Measurements from ENCODE around the gene KDSR. TPM values are rescaled to one million over a fixed set of nuclear protein-coding genes. Genes with fewer than 3 reads are reported as not detected.

Gene KDSR
- total RNA-seq, 4 donors from 2014 or later: 44.1 to 62.4 (median 54.8) TPM

- H3K36me3 ChIP-seq: peaks cover 3 to 91% (median 10%) of the 10 kb centered on the region in 3 donors
- H3K9me3 ChIP-seq: no peaks in the 10 kb centered on the region
- peaks cover 0 to 8% (median 0%) of the 10 kb centered on the region in 4 donors for H3K4me1 ChIP-seq
- DNase-seq (ENCODE audit: low spot score in 2 of 2): no peak
- TF ChIP-seq POLR2A (IDR thresholded peaks at IDR 0.05) (no peak), CTCF (IDR thresholded peaks at IDR 0.05) (no peak), EP300 (IDR thresholded peaks at IDR 0.05) (no peak)
- no peaks in the 10 kb centered on the region for H3K27me3 ChIP-seq
- 45 to 55% methylated on average over 2 of the region's 2 CpGs for WGBS, 2 donors
- H3K27ac ChIP-seq: no peak overlapping the region
- no peak overlapping the region for H3K4me3 ChIP-seq
Measured at GRCh38 chr18:63344918-63345317, 22.1 kb downstream of the KDSR start.

GRCh38 chr18:63344263-63344662 is 22.7 kb downstream of the KDSR start:
- H3K9me3 ChIP-seq: no peaks in the 10 kb centered on the region
- H3K36me3 ChIP-seq: peaks cover 0 to 87% (median 13%) of the 10 kb centered on the region in 3 donors
- peaks cover 0 to 14% (median 0%) of the 10 kb centered on the region in 4 donors for H3K4me1 ChIP-seq
- no peak for DNase-seq (ENCODE audit: low spot score in 2 of 2)
- WGBS, 2 donors: 87 to 93% methylated on average over 5 of the region's 5 CpGs
- TF ChIP-seq CTCF (IDR thresholded peaks at IDR 0.05): no peak
- TF ChIP-seq POLR2A (IDR thresholded peaks at IDR 0.05): no peak
- TF ChIP-seq EP300 (IDR thresholded peaks at IDR 0.05): no peak
- H3K27me3 ChIP-seq: no peaks in the 10 kb centered on the region
- H3K4me3 ChIP-seq: no peak overlapping the region
- H3K27ac ChIP-seq: no peak overlapping the region

GRCh38 chr18:63342206-63342605 is 24.8 kb downstream of the KDSR start:
- peaks cover 0 to 84% (median 15%) of the 10 kb centered on the region in 3 donors for H3K36me3 ChIP-seq
- TF ChIP-seq CTCF (IDR thresholded peaks at IDR 0.05) (peak in 4 of 5 experiments; percentile 17 to 43 (median 30)), EP300 (IDR thresholded peaks at IDR 0.05) (no peak), POLR2A (IDR thresholded peaks at IDR 0.05) (no peak)
- peak in 1 of 2 donors; percentile 40 for DNase-seq (ENCODE audit: low spot score in 2 of 2)

GRCh38 chr18:63339920-63340484 is 27.0 kb downstream of the KDSR start:
- Histone ChIP-seq H3K9me3 (no peaks in the 10 kb centered on the region), H3K36me3 (peaks cover 0 to 75% (median 15%) of the 10 kb centered on the region in 3 donors), H3K27ac (peak overlapping the region in 1 of 4 donors; percentile 90), H3K4me1 (peaks cover 0 to 36% (median 0%) of the 10 kb centered on the region in 4 donors), H3K4me3 (no peak overlapping the region), H3K27me3 (no peaks in the 10 kb centered on the region)
- TF ChIP-seq CTCF (IDR thresholded peaks at IDR 0.05): peak; percentile 37 to 62 (median 54)
- no peak for TF ChIP-seq EP300 (IDR thresholded peaks at IDR 0.05)
- WGBS, 2 donors: 15 to 32% methylated on average over 4 of the region's 4 CpGs
- DNase-seq (ENCODE audit: low spot score in 2 of 2): peak in 1 of 2 donors; percentile 54

More at GRCh38 chr18:63342206-63342605, 24.8 kb downstream of the KDSR start:
- 26 to 29% methylated on average over 5 of the region's 5 CpGs for WGBS, 2 donors
- H3K4me3 ChIP-seq: no peak overlapping the region
- H3K4me1 ChIP-seq: peaks cover 0 to 21% (median 0%) of the 10 kb centered on the region in 4 donors
- H3K27ac ChIP-seq: no peak overlapping the region
- H3K27me3 ChIP-seq: no peaks in the 10 kb centered on the region
- no peaks in the 10 kb centered on the region for H3K9me3 ChIP-seq

- Histone ChIP-seq H3K27me3 (no peaks in the 10 kb centered on the region), H3K9me3 (no peaks in the 10 kb centered on the region), H3K4me3 (no peak overlapping the region), H3K4me1 (peaks cover 0 to 36% (median 0%) of the 10 kb centered on the region in 4 donors), H3K27ac (peak overlapping the region; percentile 55 to 90 (median 80)), H3K36me3 (peaks cover 0 to 75% (median 10%) of the 10 kb centered on the region in 3 donors)
- WGBS, 2 donors: 32 to 38% methylated on average over 8 of the region's 8 CpGs
- no peak for DNase-seq (ENCODE audit: low spot score in 2 of 2)
- TF ChIP-seq CTCF (IDR thresholded peaks at IDR 0.05): no peak
- TF ChIP-seq EP300 (IDR thresholded peaks at IDR 0.05): peak; percentile 89 to 94
- peak in 1 of 2 donors; percentile 2 for TF ChIP-seq POLR2A (IDR thresholded peaks at IDR 0.05)
Measured at GRCh38 chr18:63336366-63337099, 30.5 kb downstream of the KDSR start.

Measured in tibial nerve (tissue), 4 donors.